Measurements from ENCODE around the gene CITED2. TPM values are rescaled to one million over a fixed set of nuclear protein-coding genes. Genes with fewer than 3 reads are reported as not detected.

Gene CITED2
- polyA plus RNA-seq, 4 donors, result 138 to 206 (median 181) TPM

- no peak for DNase-seq (ENCODE audit: low read depth in 4 of 4, low spot score in 2 of 4)
Measured at GRCh38 chr6:139334806-139335446, 39.5 kb downstream of the CITED2 start.

GRCh38 chr6:139330826-139331500 lies 43.5 kb downstream of the CITED2 start:
- no peak for DNase-seq (ENCODE audit: low read depth in 4 of 4, low spot score in 2 of 4)

- DNase-seq (ENCODE audit: low read depth in 4 of 4, low spot score in 2 of 4), result no peak
Measured at GRCh38 chr6:139330306-139330705, 44.1 kb downstream of the CITED2 start.

GRCh38 chr6:139329224-139329623 lies 45.2 kb downstream of the CITED2 start:
- no peak for DNase-seq (ENCODE audit: low read depth in 4 of 4, low spot score in 2 of 4)

- no peak for DNase-seq (ENCODE audit: low read depth in 4 of 4, low spot score in 2 of 4)
Measured at GRCh38 chr6:139327038-139327437, 47.4 kb downstream of the CITED2 start.

- no peak for DNase-seq (ENCODE audit: low read depth in 4 of 4, low spot score in 2 of 4)
Measured at GRCh38 chr6:139325686-139326085, 48.8 kb downstream of the CITED2 start.

GRCh38 chr6:139325125-139325524 lies 49.3 kb downstream of the CITED2 start:
- DNase-seq (ENCODE audit: low read depth in 4 of 4, low spot score in 2 of 4), result no peak

- DNase-seq (ENCODE audit: low read depth in 4 of 4, low spot score in 2 of 4), result no peak
Measured at GRCh38 chr6:139324301-139324555, 50.2 kb downstream of the CITED2 start.

GRCh38 chr6:139323511-139324300 lies 50.7 kb downstream of the CITED2 start:
- DNase-seq (ENCODE audit: low read depth in 4 of 4, low spot score in 2 of 4), result peak in 2 of 4 donors; percentile 36 to 46

Other genes starting within 250 kb of the CITED2 start
- gene HECA, start 239.6 kb downstream of the CITED2 start, polyA plus RNA-seq (ENCODE audit: insufficient read length in 4 of 4), result 10 to 100 TPM; 14.2 to 16.7 (median 14.9) TPM
- gene TXLNB, start 82.7 kb downstream of the CITED2 start, polyA plus RNA-seq (ENCODE audit: insufficient read length in 4 of 4), result 1 to 10 TPM; 1.6 to 2.5 (median 1.8) TPM

All from left renal cortex interstitium (tissue), 4 donors.